Ectodermal cell (in vitro differentiated cells): Measurements from ENCODE around the gene CATSPER3.
A peak's percentile ranks its signal among the peaks of the same experiment; 100 is the strongest.

Experiments used
- H3K27ac ChIP-seq: 2 replicates; pipeline ENCODE4 v1.7.0; 2013; ENCODE audit warnings: mild to moderate bottlenecking, low read depth, low read length; ENCODE audit not compliant: insufficient read depth, poor library complexity, severe bottlenecking
- H3K27me3 ChIP-seq: 2 replicates; pipeline ENCODE4 v1.7.0; 2013; ENCODE audit warnings: mild to moderate bottlenecking, low read length; ENCODE audit not compliant: insufficient read depth, control insufficient read depth, poor library complexity, severe bottlenecking
- H3K36me3 ChIP-seq: one replicate; pipeline ENCODE4 v1.7.0; 2013; ENCODE audit warnings: low read length; ENCODE audit not compliant: control insufficient read depth, insufficient read depth
- H3K4me1 ChIP-seq: one replicate; pipeline ENCODE4 v1.7.0; 2013; ENCODE audit warnings: low read length; ENCODE audit not compliant: control insufficient read depth, insufficient read depth
- H3K4me3 ChIP-seq: 2 replicates; pipeline ENCODE4 v1.7.0; 2013; ENCODE audit warnings: low read depth, low read length, control low read depth; ENCODE audit not compliant: insufficient read depth
- H3K9me3 ChIP-seq: 2 replicates; pipeline ENCODE4 v1.7.0; 2013; ENCODE audit warnings: mild to moderate bottlenecking, low read length, moderate library complexity; ENCODE audit not compliant: control insufficient read depth
- WGBS, 2 experiments: methylation state at CpG; one replicate each; pipeline ENCODE4 v1.1.7; 2013; ENCODE audit warnings: missing lambda C conversion rate in 2 of 2; 5-methylcytosine and 5-hydroxymethylcytosine counted together

Gene CATSPER3

DNA sequence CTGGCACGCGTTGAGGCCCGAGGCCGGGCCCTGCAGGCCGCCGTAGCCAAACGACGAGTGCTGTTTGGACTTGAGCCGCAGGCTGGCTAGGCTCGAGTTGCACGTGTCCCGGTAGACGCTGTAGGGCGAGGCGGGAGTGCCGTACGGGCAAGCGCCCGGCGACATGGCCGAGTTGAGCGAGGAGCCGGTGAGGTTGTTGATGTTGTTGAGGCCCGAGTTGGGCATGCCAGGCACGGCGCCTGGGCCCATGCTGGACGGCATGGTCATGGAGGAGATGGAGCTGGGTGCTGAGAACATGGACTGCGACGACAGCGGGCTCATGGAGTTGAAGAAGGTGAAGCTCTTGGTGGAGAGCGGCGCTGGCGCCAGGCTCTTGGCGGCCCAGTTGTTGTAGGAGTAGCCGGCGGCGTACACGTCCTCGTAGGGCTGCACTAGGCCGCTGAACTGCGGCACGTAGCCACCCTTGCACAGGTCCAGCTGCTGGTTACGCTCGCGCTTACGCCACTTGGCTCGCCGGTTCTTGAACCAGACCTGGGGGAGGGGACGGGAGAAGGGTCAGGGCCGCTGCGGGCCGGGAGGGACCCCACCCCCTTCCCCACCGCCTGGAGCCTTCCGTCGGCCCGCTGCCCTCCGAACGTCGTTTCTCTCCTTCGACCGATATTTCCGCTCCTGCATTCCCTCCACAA lies 61.2 kb downstream of the CATSPER3 start:
- no peak overlapping the region for H3K27ac ChIP-seq
- H3K4me1 ChIP-seq = peaks cover 46% of the 10 kb centered on the region
- H3K9me3 ChIP-seq = no peaks in the 10 kb centered on the region
- no peak overlapping the region for H3K4me3 ChIP-seq
- WGBS, 2 experiments = 1 to 2% methylated on average over 62 of the region's 62 CpGs
- no peaks in the 10 kb centered on the region for H3K36me3 ChIP-seq
- peaks cover 94% of the 10 kb centered on the region for H3K27me3 ChIP-seq

DNA sequence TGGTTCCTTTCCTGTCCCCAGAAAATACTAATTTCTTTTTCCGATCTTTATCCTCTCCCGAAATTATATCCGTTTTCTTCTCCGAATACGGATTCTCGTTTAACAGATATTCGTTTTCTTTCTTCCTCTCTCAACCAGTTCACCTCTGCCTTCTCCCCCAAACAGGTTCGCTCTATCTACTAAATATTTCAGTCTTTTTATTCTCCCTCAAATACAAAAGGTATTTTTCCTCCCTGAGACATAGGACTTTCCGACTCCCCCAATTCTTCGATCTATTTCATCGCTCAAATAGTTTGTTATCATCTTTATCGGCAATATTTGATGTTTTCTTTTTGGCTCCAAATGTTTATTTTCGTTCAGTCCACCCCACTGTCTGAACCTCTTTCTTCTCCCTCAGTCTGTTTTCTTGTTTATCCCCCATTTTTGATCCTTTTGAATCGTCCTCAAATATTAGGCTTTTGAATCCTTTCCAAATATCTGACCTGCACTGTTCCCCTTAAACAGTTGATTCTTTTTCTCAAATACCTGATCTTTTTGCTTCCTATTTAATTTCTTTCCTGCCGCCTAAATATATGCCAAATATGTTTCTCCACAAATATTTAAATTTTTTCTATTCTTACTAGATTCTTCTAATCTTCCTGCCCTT lies 61.9 kb downstream of the CATSPER3 start:
- 11% methylated on average over 15 of the region's 15 CpGs for WGBS, 2 experiments
- H3K27me3 ChIP-seq = peaks cover 100% of the 10 kb centered on the region
- no peak overlapping the region for H3K4me3 ChIP-seq
- peaks cover 46% of the 10 kb centered on the region for H3K4me1 ChIP-seq
- no peaks in the 10 kb centered on the region for H3K9me3 ChIP-seq
- no peaks in the 10 kb centered on the region for H3K36me3 ChIP-seq
- no peak overlapping the region for H3K27ac ChIP-seq

DNA sequence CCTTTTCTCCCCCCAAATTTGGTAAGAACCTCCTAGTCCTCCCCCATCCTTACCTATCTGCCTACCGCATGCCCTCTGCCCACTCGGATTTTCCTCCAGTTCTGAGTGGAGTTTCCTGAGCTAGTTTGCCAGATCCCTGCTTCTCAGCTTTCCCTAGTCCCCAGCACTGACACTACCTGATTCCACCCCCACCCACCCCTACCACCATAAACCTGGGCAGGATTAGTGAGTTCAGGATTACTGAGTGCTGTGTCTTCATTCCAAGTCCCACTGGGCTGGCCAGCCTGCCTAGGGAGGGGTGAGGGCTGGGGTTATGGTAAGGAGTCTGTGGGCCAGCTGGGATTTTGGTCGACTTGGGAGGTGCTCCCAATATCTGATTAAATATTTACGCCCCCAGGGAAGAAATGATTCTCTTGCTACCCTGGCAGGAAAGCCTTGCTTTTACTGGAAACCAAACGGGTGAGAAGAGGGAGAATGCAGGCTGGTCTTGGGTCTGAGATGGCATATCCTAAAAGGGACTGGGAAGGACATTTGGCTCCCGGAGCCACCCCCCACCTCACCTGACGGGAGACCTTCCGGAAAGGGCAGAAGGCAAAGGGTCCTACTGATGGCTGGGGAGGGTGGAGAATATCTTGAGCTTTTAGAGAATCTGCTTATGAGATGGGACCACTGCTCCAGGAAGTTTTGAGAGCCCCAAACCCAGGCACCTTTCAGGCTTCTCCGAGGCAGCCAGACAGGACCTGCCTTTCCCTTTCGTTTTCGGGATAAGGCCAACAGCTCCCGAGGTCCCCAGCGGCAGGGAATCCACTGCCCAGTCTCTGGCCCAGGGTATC lies 62.6 kb downstream of the CATSPER3 start:
- 4 to 5% methylated on average over 13 of the region's 13 CpGs for WGBS, 2 experiments
- Histone ChIP-seq H3K27ac (no peak overlapping the region), H3K4me3 (no peak overlapping the region), H3K4me1 (peaks cover 46% of the 10 kb centered on the region), H3K27me3 (peaks cover 100% of the 10 kb centered on the region), H3K9me3 (no peaks in the 10 kb centered on the region), H3K36me3 (no peaks in the 10 kb centered on the region)

DNA sequence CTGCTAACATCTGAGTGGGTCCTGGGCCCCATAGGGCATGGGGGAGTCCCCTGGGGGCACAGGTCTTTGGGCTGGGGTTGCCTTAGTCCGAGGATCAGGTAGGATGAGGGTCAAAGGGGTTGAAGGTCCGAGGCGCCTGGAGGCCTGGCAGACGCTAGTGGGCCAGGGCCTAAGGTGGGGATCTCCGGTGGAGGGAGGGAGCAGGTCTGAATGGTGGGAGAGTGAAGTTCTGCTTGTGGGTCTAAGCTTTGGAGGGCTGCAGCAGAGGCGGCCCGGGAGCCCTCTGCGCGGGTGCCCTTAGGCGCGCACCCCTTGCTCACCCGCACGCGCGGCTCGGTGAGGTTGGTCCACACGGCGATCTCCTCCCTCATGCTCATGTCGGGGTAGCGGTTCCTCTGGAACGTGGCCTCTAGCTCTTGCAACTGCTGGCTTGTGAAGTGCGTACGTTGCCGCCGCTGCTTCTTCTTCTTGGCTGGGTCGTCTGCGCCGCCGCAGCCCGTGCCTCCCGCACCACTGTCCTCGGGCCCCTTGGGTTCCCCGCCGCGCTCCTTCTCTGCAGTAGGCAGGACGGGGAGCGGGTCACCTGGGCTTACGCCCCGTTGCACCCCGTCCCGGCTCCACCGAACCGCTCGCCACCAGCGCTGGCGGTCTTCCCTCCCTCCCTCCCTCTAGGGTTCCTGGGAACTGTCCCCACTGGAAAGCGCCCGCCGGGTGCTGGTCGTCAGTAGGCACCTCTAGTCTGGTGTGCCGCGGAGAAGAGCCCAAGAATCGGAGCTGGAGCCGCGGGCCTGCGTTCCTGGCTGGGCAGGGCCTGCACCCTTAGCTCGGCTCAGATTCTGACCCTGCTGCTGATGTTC lies 63.5 kb downstream of the CATSPER3 start:
- Histone ChIP-seq H3K36me3 (no peaks in the 10 kb centered on the region), H3K9me3 (no peaks in the 10 kb centered on the region), H3K27ac (no peak overlapping the region), H3K4me3 (peak overlapping the region; percentile 14), H3K4me1 (peaks cover 41% of the 10 kb centered on the region), H3K27me3 (peaks cover 100% of the 10 kb centered on the region)
- WGBS, 2 experiments = 0 to 1% methylated on average over 57 of the region's 57 CpGs

DNA sequence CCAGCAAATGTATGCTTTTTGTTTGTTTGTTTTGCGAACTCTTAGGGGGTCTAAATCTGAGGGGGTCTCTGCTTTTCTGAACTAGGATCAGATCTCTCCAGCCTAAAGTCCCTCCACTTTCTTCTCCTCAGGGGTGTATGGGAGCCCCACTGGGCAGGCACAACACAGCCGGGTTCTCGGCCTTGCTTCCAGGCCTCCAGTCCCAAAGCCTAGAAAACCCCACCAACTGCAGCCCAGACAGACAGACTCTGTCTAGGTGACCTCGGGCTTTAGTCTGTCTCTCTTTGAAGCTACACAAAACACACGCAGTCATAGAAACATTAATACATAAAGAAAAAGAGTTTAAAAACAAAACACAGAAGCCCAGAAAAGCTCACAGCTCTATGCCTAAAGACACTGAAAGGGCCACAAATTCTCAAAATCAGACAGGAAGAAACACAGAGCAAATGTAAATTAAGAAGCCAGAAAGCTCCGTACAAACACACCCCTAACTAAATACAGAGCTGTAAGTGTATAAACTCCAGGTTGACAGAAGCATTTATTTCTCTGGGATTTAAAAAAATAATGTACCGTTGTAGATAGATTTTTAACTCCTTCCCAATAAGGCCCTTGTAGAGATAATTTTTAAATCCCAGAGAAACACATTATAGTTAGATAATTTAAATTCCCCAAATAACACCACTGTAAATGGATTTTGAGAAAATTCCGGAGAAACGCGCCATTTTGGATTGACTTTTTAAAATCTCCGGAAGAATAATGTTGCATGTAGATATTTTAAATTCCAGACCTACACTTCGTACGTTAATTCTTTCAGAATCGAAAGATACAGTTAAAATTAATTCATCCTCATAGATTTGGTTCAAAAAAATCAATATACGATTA lies 64.3 kb downstream of the CATSPER3 start:
- Histone ChIP-seq H3K27me3 (peaks cover 100% of the 10 kb centered on the region), H3K9me3 (no peaks in the 10 kb centered on the region), H3K4me1 (peaks cover 40% of the 10 kb centered on the region), H3K27ac (no peak overlapping the region), H3K4me3 (no peak overlapping the region), H3K36me3 (no peaks in the 10 kb centered on the region)
- WGBS, 2 experiments = 3 to 9% methylated on average over 6 to 14 of the region's 15 CpGs

DNA sequence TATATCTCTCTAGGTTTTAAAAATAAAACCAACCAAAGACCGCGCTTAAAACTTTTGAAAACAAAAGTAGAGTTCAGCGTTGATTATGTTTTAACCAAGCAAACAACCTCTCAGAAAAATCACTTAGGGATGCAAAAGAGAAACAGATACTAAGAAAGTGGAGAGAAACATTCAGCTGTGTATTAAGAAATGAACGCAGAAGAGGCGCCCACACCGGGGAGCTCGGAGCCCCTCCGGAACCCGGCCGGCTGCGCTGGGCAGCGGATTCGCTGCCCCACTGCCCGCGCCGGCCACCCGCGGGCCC lies 64.9 kb downstream of the CATSPER3 start:
- H3K36me3 ChIP-seq = no peaks in the 10 kb centered on the region
- 1% methylated on average over 17 to 18 of the region's 18 CpGs for WGBS, 2 experiments
- peaks cover 100% of the 10 kb centered on the region for H3K27me3 ChIP-seq
- no peaks in the 10 kb centered on the region for H3K9me3 ChIP-seq
- H3K4me1 ChIP-seq = peaks cover 35% of the 10 kb centered on the region
- H3K4me3 ChIP-seq = no peak overlapping the region
- H3K27ac ChIP-seq = no peak overlapping the region

DNA sequence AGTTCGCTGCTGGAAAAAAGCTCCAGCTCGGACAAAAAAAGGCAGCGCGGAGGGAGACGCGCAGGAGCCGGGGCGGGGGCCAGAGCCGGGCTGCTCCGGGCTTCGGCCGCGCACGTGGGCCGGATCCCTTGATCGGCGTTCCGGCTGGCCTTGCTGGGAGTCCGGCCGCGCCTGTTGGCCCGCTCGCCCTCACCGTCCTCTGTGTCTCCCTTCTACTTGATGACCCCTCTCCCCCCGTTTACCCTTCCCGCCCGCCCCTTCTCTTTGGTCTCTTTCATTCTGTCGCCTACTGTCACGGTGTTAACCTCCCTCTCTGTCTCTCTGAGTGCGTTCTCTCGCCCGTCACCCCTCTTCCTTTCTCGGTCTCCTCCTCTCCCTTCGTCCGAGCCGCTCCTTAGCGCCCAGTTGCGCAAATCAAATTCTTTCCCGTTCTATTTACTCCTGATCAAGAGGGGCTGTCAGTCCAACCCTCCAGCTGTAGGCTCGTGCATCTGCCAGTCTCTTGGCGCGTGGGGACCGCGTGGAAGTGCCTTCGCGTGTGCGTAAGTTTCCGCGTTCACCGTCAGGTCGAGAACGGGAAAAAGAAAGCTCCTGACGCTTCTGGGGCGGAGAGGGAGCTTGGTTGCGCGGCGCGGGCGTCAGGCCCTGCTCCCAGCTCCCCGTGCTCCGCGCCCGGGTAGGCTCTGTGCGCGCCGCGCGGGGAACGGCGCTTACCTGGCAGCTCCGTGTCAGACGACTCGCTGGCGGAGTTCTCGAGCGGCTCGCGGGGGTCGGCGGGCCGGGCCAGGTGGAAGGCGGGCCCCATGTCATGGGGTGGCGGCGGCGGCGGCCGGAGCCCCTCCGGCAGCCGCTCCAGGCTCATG lies 65.5 kb downstream of the CATSPER3 start:
- Histone ChIP-seq H3K36me3 (no peaks in the 10 kb centered on the region), H3K27me3 (peaks cover 100% of the 10 kb centered on the region), H3K27ac (no peak overlapping the region), H3K9me3 (no peaks in the 10 kb centered on the region), H3K4me3 (peak overlapping the region; percentile 31), H3K4me1 (peaks cover 32% of the 10 kb centered on the region)
- 0 to 1% methylated on average over 89 of the region's 89 CpGs for WGBS, 2 experiments

DNA sequence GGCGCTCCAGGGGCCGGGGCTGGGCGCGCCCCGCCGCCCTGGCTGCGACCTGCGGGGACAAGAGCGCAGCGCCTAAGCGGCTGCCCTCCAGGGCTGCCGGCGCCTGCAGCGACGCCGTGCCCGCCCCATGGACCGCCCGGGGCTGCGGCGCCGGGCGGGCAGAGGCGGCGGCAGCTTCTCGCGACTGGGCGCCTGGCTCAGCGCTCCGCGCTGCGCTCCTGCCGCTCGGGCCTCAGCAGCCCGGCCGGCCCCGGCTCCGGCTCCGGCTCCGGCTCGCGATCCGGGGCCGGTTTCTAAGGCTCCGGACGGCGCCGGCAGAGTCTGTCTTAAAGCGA lies 66.2 kb downstream of the CATSPER3 start, which contains the start of gene PITX1:
Gene PITX1, minus strand, starts transcription at position 328 of the 335 bp plus-strand sequence. CDS start 347 bp downstream, outside the sequence.
- no peaks in the 10 kb centered on the region for H3K9me3 ChIP-seq
- peak within 1 kb of the TSS; percentile 31 for H3K4me3 ChIP-seq
- WGBS, 2 experiments = 0% methylated on average over 49 of the region's 49 CpGs
- no peak within 1 kb of the TSS for H3K27ac ChIP-seq
- peaks cover 32% of the 10 kb centered on the region for H3K4me1 ChIP-seq
- no peaks in the 10 kb centered on the region for H3K36me3 ChIP-seq
- peaks cover 100% of the 10 kb centered on the region for H3K27me3 ChIP-seq
